ENCODE results near the gene YOD1. TPM values are rescaled to one million over a fixed set of nuclear protein-coding genes. Genes with fewer than 3 reads are reported as not detected.

The YOD1 gene
- total and polyA plus RNA-seq, 8 donors, result 7.3 to 15.0 (median 13.0) TPM

DNA sequence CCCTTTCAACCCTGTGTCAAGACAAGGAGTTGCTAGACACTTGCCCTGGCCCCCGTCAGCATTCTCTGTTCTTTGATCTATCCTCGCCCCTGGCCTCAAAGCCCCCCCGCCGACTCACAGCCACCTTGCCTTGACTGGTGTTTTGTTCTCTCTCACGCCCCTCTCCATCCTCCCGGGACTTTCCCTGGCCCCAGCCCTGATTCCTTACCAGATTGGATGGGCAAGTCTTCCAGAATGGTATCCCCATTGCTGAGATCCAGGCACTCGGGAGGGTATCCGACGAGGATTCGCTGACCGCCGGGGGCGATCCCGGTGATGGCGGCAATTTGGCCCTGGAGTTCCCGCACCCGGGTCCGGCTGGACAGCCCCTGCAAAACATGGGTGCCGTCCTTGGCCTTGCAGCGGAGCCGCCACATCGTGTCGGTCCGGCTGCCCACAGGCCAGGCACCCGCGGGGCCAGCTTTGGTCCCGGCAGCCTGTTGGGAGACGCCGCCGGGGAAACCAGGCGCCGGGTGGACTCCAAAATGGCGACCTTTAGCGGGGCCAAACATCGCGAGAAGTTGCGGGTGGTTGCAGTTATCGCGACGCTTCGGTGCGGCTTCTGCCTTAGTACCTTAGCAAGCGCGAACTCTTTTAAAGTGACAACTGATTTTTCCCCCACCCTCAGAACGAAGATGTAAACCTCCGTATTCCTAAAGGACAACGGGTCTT lies 373 bp downstream of the YOD1 start:
- no peaks in the 10 kb centered on the region for H3K27me3 ChIP-seq
- intact Hi-C loops (cut with DNase I), result no loop called here
- TF ChIP-seq, protein P1, sequence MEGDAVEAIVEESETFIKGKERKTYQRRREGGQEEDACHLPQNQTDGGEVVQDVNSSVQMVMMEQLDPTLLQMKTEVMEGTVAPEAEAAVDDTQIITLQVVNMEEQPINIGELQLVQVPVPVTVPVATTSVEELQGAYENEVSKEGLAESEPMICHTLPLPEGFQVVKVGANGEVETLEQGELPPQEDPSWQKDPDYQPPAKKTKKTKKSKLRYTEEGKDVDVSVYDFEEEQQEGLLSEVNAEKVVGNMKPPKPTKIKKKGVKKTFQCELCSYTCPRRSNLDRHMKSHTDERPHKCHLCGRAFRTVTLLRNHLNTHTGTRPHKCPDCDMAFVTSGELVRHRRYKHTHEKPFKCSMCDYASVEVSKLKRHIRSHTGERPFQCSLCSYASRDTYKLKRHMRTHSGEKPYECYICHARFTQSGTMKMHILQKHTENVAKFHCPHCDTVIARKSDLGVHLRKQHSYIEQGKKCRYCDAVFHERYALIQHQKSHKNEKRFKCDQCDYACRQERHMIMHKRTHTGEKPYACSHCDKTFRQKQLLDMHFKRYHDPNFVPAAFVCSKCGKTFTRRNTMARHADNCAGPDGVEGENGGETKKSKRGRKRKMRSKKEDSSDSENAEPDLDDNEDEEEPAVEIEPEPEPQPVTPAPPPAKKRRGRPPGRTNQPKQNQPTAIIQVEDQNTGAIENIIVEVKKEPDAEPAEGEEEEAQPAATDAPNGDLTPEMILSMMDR (IDR thresholded peaks at IDR 0.05), result no peak
- peak; percentile 53 for ATAC-seq
- peak; percentile 92 to 94 (median 93) for DNase-seq
- H3K36me3 ChIP-seq, result peaks cover 0 to 20% of the 10 kb centered on the region in 2 donors
- peak overlapping the region; percentile 63 to 68 for H3K4me3 ChIP-seq
- H3K4me1 ChIP-seq, result peaks cover 21 to 77% of the 10 kb centered on the region in 2 donors
- no peaks in the 10 kb centered on the region for H3K9me3 ChIP-seq
- peak overlapping the region; percentile 91 to 94 for H3K27ac ChIP-seq

DNA sequence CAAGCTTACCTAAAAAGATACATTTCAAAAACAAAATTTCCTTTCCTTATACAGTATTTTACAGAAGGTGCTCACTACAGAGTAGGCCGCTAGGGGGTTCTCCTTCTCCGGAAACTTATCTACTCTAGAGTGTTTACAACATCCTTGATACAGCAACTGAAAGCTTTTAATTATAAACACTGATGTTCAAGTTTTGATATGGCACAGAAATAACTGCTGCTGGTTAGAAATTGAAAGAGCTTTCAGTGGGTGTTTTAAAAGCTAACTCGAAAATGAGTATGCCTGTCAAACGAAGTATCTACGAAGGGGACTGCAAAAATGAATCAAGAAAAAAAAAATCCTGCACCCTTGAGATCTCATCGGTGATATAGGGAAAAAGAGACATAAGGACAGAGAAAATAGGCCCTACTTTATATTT lies 1.0 kb downstream of the YOD1 start:
- Histone ChIP-seq H3K27me3 (no peaks in the 10 kb centered on the region), H3K4me1 (peaks cover 21 to 80% of the 10 kb centered on the region in 2 donors), H3K36me3 (peaks cover 0 to 20% of the 10 kb centered on the region in 2 donors), H3K4me3 (peak overlapping the region; percentile 63 to 68), H3K27ac (peak overlapping the region; percentile 91 to 94), H3K9me3 (no peaks in the 10 kb centered on the region)
- TF ChIP-seq, protein P1 (IDR thresholded peaks at IDR 0.05), result peak; percentile 84 to 88
- DNase-seq (peak in 1 of 4 donors; percentile 61), ATAC-seq (peak; percentile 47)
- intact Hi-C loops (cut with DNase I), result no loop called here

GRCh38 chr1:207049514-207049913 lies 1.5 kb downstream of the YOD1 start:
- intact Hi-C loops (cut with DNase I), result no loop called here
- no peak for DNase-seq
- H3K4me3 ChIP-seq, result peak overlapping the region in 1 of 2 donors; percentile 63

DNA sequence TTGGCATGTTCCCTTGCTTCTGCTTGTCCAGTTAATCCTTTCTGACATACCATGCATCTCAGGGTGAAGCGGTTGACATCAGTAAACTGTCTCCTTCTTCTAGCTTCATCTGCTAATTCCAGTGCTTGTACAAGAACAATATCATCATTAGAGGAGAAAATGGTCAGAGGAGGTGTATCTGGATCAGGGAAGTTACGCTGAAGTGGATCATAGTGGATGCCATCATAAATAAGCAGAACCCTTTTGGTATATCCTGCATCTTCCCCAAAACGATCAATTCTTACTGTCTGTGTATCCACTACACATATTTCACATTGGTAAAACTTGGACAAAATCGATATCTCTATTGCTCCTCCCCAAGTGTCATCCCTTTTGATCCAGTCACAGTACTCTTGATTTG lies 2.0 kb downstream of the YOD1 start:
- ATAC-seq, result no peak
- intact Hi-C loops (cut with DNase I), result no loop called here
- H3K4me1 ChIP-seq, result peaks cover 18 to 71% of the 10 kb centered on the region in 2 donors
- no peaks in the 10 kb centered on the region for H3K9me3 ChIP-seq
- peak overlapping the region in 1 of 2 donors; percentile 63 for H3K4me3 ChIP-seq
- H3K27me3 ChIP-seq, result no peaks in the 10 kb centered on the region
- TF ChIP-seq, protein P1 (IDR thresholded peaks at IDR 0.05), result no peak
- H3K36me3 ChIP-seq, result peaks cover 0 to 20% of the 10 kb centered on the region in 2 donors
- no peak for DNase-seq
- no peak overlapping the region for H3K27ac ChIP-seq

More at GRCh38 chr1:207049514-207049913, 1.5 kb downstream of the YOD1 start:
- peaks cover 0 to 20% of the 10 kb centered on the region in 2 donors for H3K36me3 ChIP-seq
- no peak for ATAC-seq
- H3K9me3 ChIP-seq, result no peaks in the 10 kb centered on the region
- TF ChIP-seq, protein P1 (IDR thresholded peaks at IDR 0.05), result no peak
- H3K4me1 ChIP-seq, result peaks cover 21 to 76% of the 10 kb centered on the region in 2 donors
- H3K27ac ChIP-seq, result peak overlapping the region in 1 of 2 donors; percentile 94
- H3K27me3 ChIP-seq, result no peaks in the 10 kb centered on the region

GRCh38 chr1:207048041-207048440 lies 3.0 kb downstream of the YOD1 start:
- Histone ChIP-seq H3K36me3 (peaks cover 0 to 20% of the 10 kb centered on the region in 2 donors), H3K27ac (no peak overlapping the region), H3K9me3 (no peaks in the 10 kb centered on the region), H3K4me1 (peaks cover 18 to 63% of the 10 kb centered on the region in 2 donors), H3K27me3 (no peaks in the 10 kb centered on the region), H3K4me3 (no peak overlapping the region)
- intact Hi-C loops (cut with DNase I), result no loop called here
- TF ChIP-seq, protein P1 (IDR thresholded peaks at IDR 0.05), result no peak
- ATAC-seq, result no peak
- DNase-seq, result no peak
